NT2/D1 (cell line): ENCODE results near the gene TJAP1.

Source experiments
- SUZ12 ChIP-seq: IDR thresholded peaks from 2 replicates; pipeline ENCODE4 v1.6.1; 2011; ENCODE audit not compliant: insufficient read length, insufficient read depth; ENCODE audit errors: extremely low read depth
- YY1 ChIP-seq: IDR thresholded peaks from 2 replicates; pipeline ENCODE4 v1.6.1; 2011; ENCODE audit not compliant: insufficient read length, insufficient read depth
- ZNF274 ChIP-seq: IDR thresholded peaks from 2 replicates; pipeline ENCODE4 v1.6.1; 2011; ENCODE audit warnings: mild to moderate bottlenecking, low read depth, low read length

DNA sequence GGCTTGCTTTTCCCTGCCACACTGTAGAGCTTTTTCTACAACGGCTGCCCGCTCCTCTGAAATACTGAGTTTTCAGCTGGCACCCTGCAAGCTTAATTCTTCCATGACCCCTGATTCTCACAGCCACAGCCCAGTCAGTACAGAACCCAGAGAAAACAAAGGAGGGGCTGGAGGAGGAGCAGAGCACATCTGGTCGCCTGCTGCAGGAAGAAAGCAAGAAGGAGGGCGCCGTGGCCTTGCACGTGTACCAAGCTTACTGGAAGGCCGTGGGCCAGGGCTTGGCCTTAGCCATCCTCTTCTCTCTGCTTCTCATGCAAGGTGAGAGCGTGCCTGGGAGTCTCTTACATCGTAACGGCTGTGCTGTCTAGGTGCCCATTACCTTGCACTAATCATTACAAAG is 33.3 kb upstream of the TJAP1 start:
- TF ChIP-seq ZNF274 (no peak), YY1 (no peak), SUZ12 (no peak)
